Measurements from ENCODE around the gene ANKRD65.
A peak's percentile ranks its signal among the peaks of the same experiment; 100 is the strongest.

Gene ANKRD65

GRCh38 chr1:1441002-1441888 lies 20.2 kb upstream of the ANKRD65 start:
- DNase-seq = no peak

GRCh38 chr1:1440262-1441001 lies 19.4 kb upstream of the ANKRD65 start:
- DNase-seq = no peak

GRCh38 chr1:1439546-1440261 lies 18.6 kb upstream of the ANKRD65 start:
- DNase-seq = no peak

- no peak for DNase-seq
These were observed 17.7 kb upstream of the ANKRD65 start for GRCh38 chr1:1438531-1439381.

- DNase-seq = no peak
These were observed 16.9 kb upstream of the ANKRD65 start for GRCh38 chr1:1437904-1438376.

- DNase-seq = no peak
These were observed 16.2 kb upstream of the ANKRD65 start for GRCh38 chr1:1437033-1437903.

GRCh38 chr1:1436630-1437032 lies 15.6 kb upstream of the ANKRD65 start:
- DNase-seq = no peak

GRCh38 chr1:1435911-1436629 lies 15.0 kb upstream of the ANKRD65 start:
- DNase-seq = no peak

GRCh38 chr1:1435106-1435903 lies 14.2 kb upstream of the ANKRD65 start, which contains the start of gene VWA1:
Gene VWA1, plus strand, starts transcription at chr1:1435690. Its CDS starts 59 bp downstream, at chr1:1435749.
- DNase-seq = peak; percentile 58

GRCh38 chr1:1434824-1435105 lies 13.7 kb upstream of the ANKRD65 start:
- DNase-seq = no peak

GRCh38 chr1:1434131-1434823 lies 13.2 kb upstream of the ANKRD65 start:
- DNase-seq = no peak

- DNase-seq = no peak
These were observed 12.7 kb upstream of the ANKRD65 start for GRCh38 chr1:1433804-1434130.

- no peak for DNase-seq
These were observed 12.1 kb upstream of the ANKRD65 start for GRCh38 chr1:1432951-1433803.

- no peak for DNase-seq
These were observed 11.3 kb upstream of the ANKRD65 start for GRCh38 chr1:1432274-1432950.

GRCh38 chr1:1431845-1432273 lies 10.8 kb upstream of the ANKRD65 start:
- no peak for DNase-seq

- no peak for DNase-seq
These were observed 10.1 kb upstream of the ANKRD65 start for GRCh38 chr1:1430992-1431844.
